ENCODE measurements around the gene CP. TPM values are rescaled to one million over a fixed set of nuclear protein-coding genes. Genes with fewer than 3 reads are reported as not detected.

CP gene
- total RNA-seq, 1 experiment from 2014 or later: 5.8 TPM

DNA sequence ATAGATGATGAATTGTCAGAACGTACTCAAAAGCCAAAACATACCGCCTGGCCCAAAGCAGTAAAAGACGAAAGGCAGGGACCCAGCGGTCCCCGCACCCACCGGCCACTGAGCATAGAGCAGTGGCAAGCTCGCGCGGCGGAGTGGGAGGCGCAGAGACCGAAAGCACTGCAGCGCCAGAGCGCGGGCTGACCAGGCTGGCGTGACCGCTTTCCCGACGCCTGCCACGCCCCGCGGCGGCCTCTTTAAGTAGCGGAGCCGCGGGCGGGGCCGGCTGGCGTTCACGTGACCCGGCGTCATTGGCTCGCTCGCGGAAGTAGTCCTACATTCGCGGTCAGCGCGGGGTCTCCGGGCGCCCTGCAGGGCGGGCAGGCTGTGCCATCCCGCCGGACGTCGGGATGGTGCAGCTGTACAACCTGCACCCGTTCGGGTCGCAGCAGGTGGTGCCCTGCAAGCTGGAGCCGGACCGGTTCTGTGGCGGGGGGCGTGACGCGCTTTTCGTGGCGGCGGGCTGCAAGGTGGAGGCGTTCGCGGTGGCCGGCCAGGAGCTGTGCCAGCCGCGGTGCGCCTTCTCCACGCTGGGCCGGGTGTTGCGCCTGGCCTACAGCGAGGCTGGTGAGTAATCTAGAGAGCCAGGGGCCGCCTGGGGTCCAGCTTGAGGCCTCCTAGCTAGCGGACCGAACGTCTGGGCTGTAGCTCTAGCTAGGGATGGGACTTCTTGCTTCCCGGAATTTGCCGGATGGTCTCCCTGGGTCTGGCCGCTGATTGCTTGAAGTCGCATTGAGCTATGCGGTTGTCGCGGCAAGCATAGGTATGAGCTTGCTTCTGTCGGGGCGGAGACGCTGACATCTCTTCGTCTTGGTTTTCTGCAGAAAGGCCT, 92.1 kb downstream of the CP start, which contains the start of gene HPS3:
TSS of gene HPS3 (plus strand) at position 313 of the 880 bp plus-strand sequence. CDS start at position 399, 86 bp downstream.
- H3K27me3 ChIP-seq (ENCODE audit: control insufficient read depth, insufficient read depth, low read length): no peaks in the 10 kb centered on the region
- intact Hi-C loops (cut with micrococcal nuclease; ENCODE audit: unreplicated experiment): loop anchor here (2.0 kb wide), 1 partner anchor 143 kb away; no protein-coding TSS in a partner anchor
- CTCF ChIA-PET: interaction anchor here (1.4 kb wide), 1 partner anchor 9 kb away, joined by 6 read pairs; no protein-coding TSS in a partner anchor
- BruUV-seq (replicated peaks): no TSS peak
- peak within 1 kb of the TSS; percentile 84 for H3K27ac ChIP-seq (ENCODE audit: low read length)
- no peaks in the 10 kb centered on the region for H3K36me3 ChIP-seq (ENCODE audit: control insufficient read depth, insufficient read depth, low read length)
- TF ChIP-seq, protein P1, sequence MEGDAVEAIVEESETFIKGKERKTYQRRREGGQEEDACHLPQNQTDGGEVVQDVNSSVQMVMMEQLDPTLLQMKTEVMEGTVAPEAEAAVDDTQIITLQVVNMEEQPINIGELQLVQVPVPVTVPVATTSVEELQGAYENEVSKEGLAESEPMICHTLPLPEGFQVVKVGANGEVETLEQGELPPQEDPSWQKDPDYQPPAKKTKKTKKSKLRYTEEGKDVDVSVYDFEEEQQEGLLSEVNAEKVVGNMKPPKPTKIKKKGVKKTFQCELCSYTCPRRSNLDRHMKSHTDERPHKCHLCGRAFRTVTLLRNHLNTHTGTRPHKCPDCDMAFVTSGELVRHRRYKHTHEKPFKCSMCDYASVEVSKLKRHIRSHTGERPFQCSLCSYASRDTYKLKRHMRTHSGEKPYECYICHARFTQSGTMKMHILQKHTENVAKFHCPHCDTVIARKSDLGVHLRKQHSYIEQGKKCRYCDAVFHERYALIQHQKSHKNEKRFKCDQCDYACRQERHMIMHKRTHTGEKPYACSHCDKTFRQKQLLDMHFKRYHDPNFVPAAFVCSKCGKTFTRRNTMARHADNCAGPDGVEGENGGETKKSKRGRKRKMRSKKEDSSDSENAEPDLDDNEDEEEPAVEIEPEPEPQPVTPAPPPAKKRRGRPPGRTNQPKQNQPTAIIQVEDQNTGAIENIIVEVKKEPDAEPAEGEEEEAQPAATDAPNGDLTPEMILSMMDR (IDR thresholded peaks at IDR 0.05): no peak
- peak; percentile 99; the same call in 1 of the 2 replicates for TF ChIP-seq SIN3A (IDR thresholded peaks at IDR 0.05; ENCODE audit: borderline replicate concordance, insufficient read depth, low read depth, low read length)
- peak; percentile 95 for TF ChIP-seq POLR2AphosphoS5 (IDR thresholded peaks at IDR 0.05; ENCODE audit: low read depth, low read length)
- TF ChIP-seq TCF7L2 (IDR thresholded peaks at IDR 0.05; ENCODE audit: low read depth, low read length): peak; percentile 96
- TF ChIP-seq, protein P2, sequence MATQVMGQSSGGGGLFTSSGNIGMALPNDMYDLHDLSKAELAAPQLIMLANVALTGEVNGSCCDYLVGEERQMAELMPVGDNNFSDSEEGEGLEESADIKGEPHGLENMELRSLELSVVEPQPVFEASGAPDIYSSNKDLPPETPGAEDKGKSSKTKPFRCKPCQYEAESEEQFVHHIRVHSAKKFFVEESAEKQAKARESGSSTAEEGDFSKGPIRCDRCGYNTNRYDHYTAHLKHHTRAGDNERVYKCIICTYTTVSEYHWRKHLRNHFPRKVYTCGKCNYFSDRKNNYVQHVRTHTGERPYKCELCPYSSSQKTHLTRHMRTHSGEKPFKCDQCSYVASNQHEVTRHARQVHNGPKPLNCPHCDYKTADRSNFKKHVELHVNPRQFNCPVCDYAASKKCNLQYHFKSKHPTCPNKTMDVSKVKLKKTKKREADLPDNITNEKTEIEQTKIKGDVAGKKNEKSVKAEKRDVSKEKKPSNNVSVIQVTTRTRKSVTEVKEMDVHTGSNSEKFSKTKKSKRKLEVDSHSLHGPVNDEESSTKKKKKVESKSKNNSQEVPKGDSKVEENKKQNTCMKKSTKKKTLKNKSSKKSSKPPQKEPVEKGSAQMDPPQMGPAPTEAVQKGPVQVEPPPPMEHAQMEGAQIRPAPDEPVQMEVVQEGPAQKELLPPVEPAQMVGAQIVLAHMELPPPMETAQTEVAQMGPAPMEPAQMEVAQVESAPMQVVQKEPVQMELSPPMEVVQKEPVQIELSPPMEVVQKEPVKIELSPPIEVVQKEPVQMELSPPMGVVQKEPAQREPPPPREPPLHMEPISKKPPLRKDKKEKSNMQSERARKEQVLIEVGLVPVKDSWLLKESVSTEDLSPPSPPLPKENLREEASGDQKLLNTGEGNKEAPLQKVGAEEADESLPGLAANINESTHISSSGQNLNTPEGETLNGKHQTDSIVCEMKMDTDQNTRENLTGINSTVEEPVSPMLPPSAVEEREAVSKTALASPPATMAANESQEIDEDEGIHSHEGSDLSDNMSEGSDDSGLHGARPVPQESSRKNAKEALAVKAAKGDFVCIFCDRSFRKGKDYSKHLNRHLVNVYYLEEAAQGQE (IDR thresholded peaks at IDR 0.05; ENCODE audit: insufficient read depth in 1 of 2, low read depth in 2 of 2, low read length in 1 of 2): peak in 1 of 2 experiments; percentile 66; a peak in 1 of 4 replicates
- no peaks in the 10 kb centered on the region for H3K9me3 ChIP-seq (ENCODE audit: control insufficient read depth, insufficient read depth, low read depth, low read length)
- H3K4me1 ChIP-seq (ENCODE audit: control insufficient read depth, insufficient read depth, low read length): peaks cover 39% of the 10 kb centered on the region
- peak within 1 kb of the TSS; percentile 71 to 92 for H3K4me3 ChIP-seq (ENCODE audit: low read depth in 2 of 2, low read length in 2 of 2)
- in situ Hi-C loops (cut with HindIII; ENCODE audit: low pct_unique_long_range_greater_than_20kb, low sequenced_read_pairs): no loop called here
- peak; percentile 54 for DNase-seq (ENCODE audit: low read depth, low spot score)
- ATAC-seq: peak; percentile 93
- POLR2A ChIA-PET: interaction anchor here (0.6 to 1.1 kb wide), 2 partner anchors 155 to 248 kb away, joined by 3 read pairs; partner anchors contain the start of gene TM4SF1

DNA sequence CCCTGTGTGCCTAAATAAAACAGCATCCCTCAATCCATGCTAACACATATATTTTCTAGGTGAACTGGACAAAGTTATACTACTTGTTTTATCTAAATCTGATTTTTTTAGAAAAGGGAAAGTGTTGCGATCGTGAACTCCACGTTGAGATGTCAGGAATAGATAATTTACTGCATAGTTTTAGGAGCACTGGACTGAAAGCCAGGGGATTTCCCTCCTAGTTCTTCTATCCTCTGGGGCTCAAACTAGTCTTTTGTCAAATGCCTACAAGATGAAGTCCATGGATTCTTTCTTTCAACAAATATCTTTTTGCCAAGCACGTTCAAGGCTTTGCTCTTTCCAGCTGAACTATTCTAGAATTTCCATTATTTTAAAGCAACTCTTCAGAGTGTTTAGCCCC, 92.8 kb downstream of the CP start:
- no peaks in the 10 kb centered on the region for H3K27me3 ChIP-seq (ENCODE audit: control insufficient read depth, insufficient read depth, low read length)
- intact Hi-C loops (cut with micrococcal nuclease; ENCODE audit: unreplicated experiment) (loop anchor here (2.0 kb wide), 1 partner anchor 144 kb away; no protein-coding TSS in a partner anchor), in situ Hi-C loops (cut with HindIII; ENCODE audit: low pct_unique_long_range_greater_than_20kb, low sequenced_read_pairs) (no loop called here)
- no peaks in the 10 kb centered on the region for H3K9me3 ChIP-seq (ENCODE audit: control insufficient read depth, insufficient read depth, low read depth, low read length)
- BruUV-seq (replicated peaks): TSS peak; percentile 91
- TF ChIP-seq TCF7L2 (IDR thresholded peaks at IDR 0.05; ENCODE audit: low read depth, low read length): no peak
- TF ChIP-seq SIN3A (IDR thresholded peaks at IDR 0.05; ENCODE audit: borderline replicate concordance, insufficient read depth, low read depth, low read length): no peak
- TF ChIP-seq, protein P1 (IDR thresholded peaks at IDR 0.05): no peak
- no peak for TF ChIP-seq POLR2AphosphoS5 (IDR thresholded peaks at IDR 0.05; ENCODE audit: low read depth, low read length)
- TF ChIP-seq, protein P2 (IDR thresholded peaks at IDR 0.05; ENCODE audit: insufficient read depth in 1 of 2, low read depth in 2 of 2, low read length in 1 of 2): no peak
- H3K27ac ChIP-seq (ENCODE audit: low read length): peak overlapping the region; percentile 84
- no peaks in the 10 kb centered on the region for H3K36me3 ChIP-seq (ENCODE audit: control insufficient read depth, insufficient read depth, low read length)
- H3K4me1 ChIP-seq (ENCODE audit: control insufficient read depth, insufficient read depth, low read length): peaks cover 32% of the 10 kb centered on the region
- H3K4me3 ChIP-seq (ENCODE audit: low read depth in 2 of 2, low read length in 2 of 2): peak overlapping the region; percentile 71 to 92
- ChIA-PET POLR2A (interaction anchor here (1.1 kb wide), 1 partner anchor 249 kb away, joined by 3 read pairs; the partner anchor contains the start of gene TM4SF1), CTCF (interaction anchor here (1.4 kb wide), 1 partner anchor 8 kb away, joined by 6 read pairs; no protein-coding TSS in a partner anchor)
- DNase-seq (ENCODE audit: low read depth, low spot score): no peak
- no peak for ATAC-seq
